ENCODE results near the gene PHLPP1.

The PHLPP1 gene

GRCh38 chr18:62987859-62988258 is 272.5 kb downstream of the PHLPP1 start:
- no peak for DNase-seq

GRCh38 chr18:62988471-62988870 is 273.1 kb downstream of the PHLPP1 start:
- DNase-seq = no peak

GRCh38 chr18:62989195-62989594 is 273.9 kb downstream of the PHLPP1 start:
- no peak for DNase-seq

- no peak for DNase-seq
Observed at GRCh38 chr18:62990653-62991052, 275.3 kb downstream of the PHLPP1 start.

GRCh38 chr18:62991389-62991788 is 276.0 kb downstream of the PHLPP1 start:
- DNase-seq = no peak

- no peak for DNase-seq
Observed at GRCh38 chr18:62991959-62992358, 276.6 kb downstream of the PHLPP1 start.

- DNase-seq = no peak
Observed at GRCh38 chr18:62992877-62993365, 277.6 kb downstream of the PHLPP1 start.

- no peak for DNase-seq
Observed at GRCh38 chr18:62996566-62996965, 281.2 kb downstream of the PHLPP1 start.

- no peak for DNase-seq
Observed at GRCh38 chr18:62997076-62997475, 281.7 kb downstream of the PHLPP1 start.

- DNase-seq = no peak
Observed at GRCh38 chr18:62998443-62998842, 283.1 kb downstream of the PHLPP1 start.

GRCh38 chr18:62999392-62999791 is 284.1 kb downstream of the PHLPP1 start:
- no peak for DNase-seq

GRCh38 chr18:62999921-63000320 is 284.6 kb downstream of the PHLPP1 start:
- no peak for DNase-seq

- DNase-seq = no peak
Observed at GRCh38 chr18:63000839-63001238, 285.5 kb downstream of the PHLPP1 start.

GRCh38 chr18:63001861-63002260 is 286.5 kb downstream of the PHLPP1 start:
- no peak for DNase-seq

GRCh38 chr18:63002305-63002704 is 287.0 kb downstream of the PHLPP1 start:
- DNase-seq = no peak

- no peak for DNase-seq
Observed at GRCh38 chr18:63002803-63003445, 287.6 kb downstream of the PHLPP1 start.

- DNase-seq = no peak
Observed at GRCh38 chr18:63003899-63004298, 288.6 kb downstream of the PHLPP1 start.

- no peak for DNase-seq
Observed at GRCh38 chr18:63004466-63005089, 289.2 kb downstream of the PHLPP1 start.

GRCh38 chr18:63005306-63005705 is 290.0 kb downstream of the PHLPP1 start:
- no peak for DNase-seq

GRCh38 chr18:63007231-63007630 is 291.9 kb downstream of the PHLPP1 start:
- DNase-seq = no peak

- DNase-seq = peak; percentile 46
Observed at GRCh38 chr18:63016270-63016669, 300.9 kb downstream of the PHLPP1 start.

- DNase-seq = no peak
Observed at GRCh38 chr18:63017076-63017475, 301.7 kb downstream of the PHLPP1 start.

- DNase-seq = no peak
Observed at GRCh38 chr18:63017977-63018376, 302.6 kb downstream of the PHLPP1 start.

- DNase-seq = no peak
Observed at GRCh38 chr18:63022429-63023022, 307.2 kb downstream of the PHLPP1 start.
